HG02852 (cell line): ENCODE measurements around the gene CPSF4.
"Not testable (repeated sequence)": the region's sequence is repeated elsewhere in the genome, so short reads cannot be mapped to it uniquely, and the experiment has no call there.

Source experiments
- ATAC-seq: cut with Tn5 transposase; IDR thresholded peaks from one replicate; pipeline ENCODE4 v1.9.1; 2021; ENCODE audit warnings: mild to moderate bottlenecking, moderate library complexity; ENCODE audit not compliant: unreplicated experiment

Gene CPSF4

GRCh38 chr7:99408379-99409191 lies 30.2 kb upstream of the CPSF4 start, which contains the start of the genes BUD31 and PDAP1:
Gene BUD31 (plus strand): TSS chr7:99408969. CDS start chr7:99411093, 2,124 bp downstream.
Gene PDAP1 (minus strand): TSS chr7:99408597. CDS start chr7:99408548, 49 bp downstream.
- ATAC-seq: peak; percentile 75

DNA sequence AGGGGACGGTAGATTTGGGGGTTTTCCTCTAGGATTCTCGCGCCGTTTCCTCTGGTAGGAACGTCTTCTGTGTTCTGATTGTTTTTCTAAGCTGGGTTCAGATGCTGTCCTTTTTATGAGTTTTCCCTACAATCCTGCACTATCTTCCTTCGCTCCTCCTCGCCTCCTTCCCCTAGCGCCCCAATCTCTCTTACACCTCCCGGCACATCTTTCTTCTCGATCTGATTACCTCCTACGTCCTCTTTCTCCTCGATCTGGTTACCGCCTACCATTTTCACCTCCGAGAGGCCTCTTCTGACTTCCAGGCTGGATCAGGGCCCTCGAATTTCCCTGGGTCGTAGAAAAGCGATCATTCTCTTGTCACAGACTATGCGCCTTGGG lies 29.6 kb upstream of the CPSF4 start:
- peak; percentile 2 for ATAC-seq

DNA sequence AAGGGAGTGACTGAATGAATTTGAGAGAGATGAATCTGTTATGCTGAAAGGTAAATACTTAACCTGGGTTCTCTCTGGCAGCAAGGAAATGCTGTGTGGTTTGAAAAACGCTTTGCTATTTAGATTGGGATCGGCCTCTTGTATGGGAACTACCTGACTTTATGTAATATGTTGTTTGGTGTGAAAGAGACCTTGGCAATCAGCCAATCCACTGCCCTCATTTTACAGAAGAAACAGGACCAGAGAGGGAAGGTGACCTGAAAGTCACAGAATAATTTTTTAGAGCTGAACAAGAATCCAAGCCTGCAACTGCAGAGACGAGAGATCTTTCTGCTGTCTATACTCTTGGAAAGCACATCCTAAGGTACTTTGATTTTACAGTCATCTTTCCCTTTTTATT lies 28.9 kb upstream of the CPSF4 start:
- no peak for ATAC-seq

DNA sequence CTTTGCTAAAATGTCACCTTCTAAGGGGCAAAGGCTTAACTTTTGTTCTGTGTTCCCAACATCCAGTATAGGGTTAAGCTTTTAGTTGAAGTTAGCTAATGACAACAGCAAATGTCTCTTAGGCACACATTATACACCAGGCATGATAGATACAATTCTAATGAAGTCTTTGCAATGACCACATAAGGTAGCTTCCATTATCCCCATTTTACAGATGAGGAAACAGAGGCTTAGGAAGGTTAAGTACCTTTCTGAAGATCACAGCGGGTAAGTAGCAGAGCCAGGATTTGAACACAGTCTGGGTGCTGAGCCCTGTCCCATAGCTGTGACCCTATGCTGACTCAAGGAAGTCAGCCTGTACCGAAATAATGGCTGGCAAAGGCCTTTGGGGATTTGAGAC lies 28.1 kb upstream of the CPSF4 start:
- ATAC-seq: no peak

- ATAC-seq: not testable (repeated sequence)
Measured at GRCh38 chr7:99415513-99416127, 23.1 kb upstream of the CPSF4 start.

GRCh38 chr7:99418260-99418659 lies 20.5 kb upstream of the CPSF4 start:
- ATAC-seq: no peak

DNA sequence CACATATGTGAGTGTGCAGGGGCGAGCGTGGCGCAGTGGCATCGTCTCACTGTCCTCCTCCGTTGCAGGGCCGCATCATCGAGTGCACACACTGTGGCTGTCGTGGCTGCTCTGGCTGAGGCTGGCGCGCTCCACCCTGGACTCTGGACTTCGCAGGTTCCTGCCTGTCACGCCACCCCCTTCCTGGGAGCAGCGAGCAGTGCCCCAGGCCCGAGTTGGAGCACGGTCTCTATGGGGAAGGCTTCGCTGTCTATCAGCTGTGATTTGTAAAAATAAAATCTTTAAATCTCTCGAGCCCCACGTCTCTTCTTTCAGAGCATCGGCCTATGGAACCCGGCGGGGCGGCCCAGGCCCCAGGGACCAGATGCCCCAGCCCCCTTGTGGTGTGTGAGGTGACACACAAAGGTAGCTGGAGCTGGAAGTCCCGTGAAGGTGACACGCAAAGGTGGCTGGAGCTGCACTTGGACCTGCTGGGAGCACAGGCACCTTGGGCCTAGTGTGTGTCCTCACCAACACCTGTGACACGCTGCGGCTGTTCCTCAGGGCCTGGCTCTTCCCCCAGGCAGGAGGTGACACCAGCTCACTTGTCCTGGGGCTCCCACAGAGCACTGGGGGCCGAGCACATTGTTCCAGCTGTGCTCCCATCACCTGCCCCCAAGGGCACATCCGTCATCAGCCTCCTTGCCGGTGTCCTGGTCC lies 19.3 kb upstream of the CPSF4 start:
- no peak for ATAC-seq

DNA sequence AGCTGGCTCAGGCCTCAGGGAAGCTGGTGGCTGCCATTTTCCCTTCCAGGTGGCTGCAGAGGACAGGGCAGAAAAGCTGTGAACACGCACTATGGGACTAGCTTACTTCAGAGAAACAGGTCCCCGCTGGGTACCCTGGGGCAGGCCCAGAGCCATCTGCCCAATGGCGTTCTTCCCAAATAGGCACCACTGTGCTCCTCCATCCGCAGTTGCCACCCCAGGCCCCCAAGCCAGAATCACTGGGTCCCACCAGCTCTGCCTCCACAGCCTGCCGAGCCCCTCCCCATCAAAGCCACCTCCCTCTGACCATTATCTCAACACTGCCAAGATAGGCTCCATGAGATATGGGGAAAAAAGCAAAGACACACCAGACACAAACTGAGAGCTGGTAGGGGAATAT lies 18.5 kb upstream of the CPSF4 start:
- no peak for ATAC-seq

DNA sequence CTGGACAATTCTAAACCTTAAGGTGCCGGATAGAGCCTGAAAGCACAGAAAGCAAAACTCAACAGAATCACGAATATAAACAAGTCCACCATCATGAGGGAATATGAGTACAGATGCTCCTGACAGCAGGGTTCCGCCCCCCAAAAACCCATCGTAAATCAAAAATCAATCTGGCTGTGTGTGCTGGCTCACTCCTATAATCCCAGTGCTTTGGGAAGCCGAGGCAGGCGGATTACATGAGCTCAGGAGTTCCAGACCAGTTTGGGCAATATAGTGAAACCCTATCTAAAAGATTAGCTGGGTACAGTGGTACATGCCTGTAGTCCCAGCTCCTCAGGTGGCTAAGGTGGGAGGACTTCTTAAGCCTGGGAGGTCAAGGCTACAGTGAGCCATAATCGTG lies 17.8 kb upstream of the CPSF4 start:
- no peak for ATAC-seq

- ATAC-seq: no peak
Measured at GRCh38 chr7:99422186-99422585, 16.6 kb upstream of the CPSF4 start.

DNA sequence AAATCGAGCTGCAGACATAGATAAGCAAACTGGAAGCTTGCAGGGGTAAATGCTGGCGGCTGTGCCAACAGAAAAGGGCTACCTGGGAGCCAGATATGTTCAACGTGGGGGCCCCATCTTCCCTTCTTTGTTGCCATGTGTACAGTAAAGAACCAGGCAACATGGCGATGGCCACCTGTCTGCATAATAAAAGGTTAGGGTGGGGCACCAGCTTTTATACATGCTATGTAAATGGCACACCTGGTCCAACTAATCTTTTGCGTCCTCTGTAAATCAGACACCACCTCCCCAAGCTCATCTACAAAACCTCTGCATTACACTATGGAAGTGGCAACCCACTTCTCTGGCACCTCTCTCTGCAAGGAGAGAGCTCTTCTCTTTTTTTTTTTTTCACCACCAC lies 16.1 kb upstream of the CPSF4 start:
- no peak for ATAC-seq

DNA sequence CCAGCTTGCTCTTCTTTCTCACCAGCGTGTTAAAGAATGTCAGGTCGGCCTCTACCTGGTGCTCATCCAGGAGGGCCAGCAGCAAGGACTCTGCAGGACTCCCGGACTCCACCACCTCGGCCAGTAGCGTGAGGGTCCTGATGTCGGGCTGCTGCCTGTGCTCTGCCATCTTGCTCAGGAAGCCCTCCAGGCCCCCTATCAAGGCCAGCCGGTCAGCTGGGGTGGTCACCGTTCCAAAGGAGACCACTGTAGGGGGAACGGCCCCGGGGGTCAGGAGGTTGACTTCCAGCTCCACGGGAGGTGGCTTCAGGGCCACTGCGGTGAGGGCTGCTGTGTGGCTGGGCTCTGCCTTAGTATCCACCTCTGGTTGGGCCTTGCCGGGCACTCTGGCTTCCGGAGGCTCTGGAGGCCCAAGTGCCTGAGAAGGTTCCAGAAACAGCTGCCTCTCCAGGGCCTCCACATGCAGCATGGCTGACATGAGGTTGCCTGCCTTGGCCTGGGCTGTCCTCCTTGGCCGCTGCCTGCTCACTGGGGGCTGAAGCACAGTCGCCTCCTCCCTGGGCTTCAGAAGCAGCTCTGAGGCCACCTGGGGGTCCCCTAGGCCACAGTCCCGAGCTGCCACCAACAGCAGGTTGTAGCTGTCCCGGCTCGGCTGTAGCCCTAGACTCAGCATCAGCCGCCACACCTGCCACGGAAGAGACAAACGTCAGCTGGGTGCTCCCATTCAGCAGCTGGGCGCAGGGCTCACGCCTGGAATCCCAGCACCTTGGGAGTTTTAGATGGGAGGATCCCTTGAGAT lies 13.6 kb upstream of the CPSF4 start:
- ATAC-seq: no peak

DNA sequence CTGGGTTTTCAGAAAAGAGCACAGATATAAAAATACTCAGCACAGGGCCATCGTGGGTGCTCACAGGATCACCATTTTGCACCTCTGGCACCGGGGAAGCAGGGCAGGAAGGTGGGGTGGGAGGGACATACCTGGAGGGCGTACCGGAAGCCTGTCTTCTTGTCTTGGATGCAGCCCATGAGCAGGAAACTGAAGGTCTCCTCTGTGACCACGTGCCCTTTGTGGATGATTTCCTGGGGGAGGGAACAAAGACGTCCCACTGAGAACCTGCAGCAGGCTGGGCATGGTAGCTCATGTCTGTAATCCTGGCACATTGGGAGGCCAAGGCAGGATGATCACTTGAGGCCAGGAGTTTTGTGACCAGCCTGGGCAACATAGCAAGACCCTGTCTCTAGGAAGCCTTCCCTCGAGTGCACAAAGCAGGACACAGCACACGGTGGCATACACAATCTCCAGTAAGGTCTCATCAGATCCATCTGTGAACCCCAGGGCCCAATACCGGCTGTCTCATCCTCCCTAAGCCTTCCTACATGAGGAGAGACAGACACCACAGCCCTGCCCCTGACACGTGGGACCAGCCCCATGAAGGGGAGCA lies 9.7 kb upstream of the CPSF4 start:
- ATAC-seq: no peak

DNA sequence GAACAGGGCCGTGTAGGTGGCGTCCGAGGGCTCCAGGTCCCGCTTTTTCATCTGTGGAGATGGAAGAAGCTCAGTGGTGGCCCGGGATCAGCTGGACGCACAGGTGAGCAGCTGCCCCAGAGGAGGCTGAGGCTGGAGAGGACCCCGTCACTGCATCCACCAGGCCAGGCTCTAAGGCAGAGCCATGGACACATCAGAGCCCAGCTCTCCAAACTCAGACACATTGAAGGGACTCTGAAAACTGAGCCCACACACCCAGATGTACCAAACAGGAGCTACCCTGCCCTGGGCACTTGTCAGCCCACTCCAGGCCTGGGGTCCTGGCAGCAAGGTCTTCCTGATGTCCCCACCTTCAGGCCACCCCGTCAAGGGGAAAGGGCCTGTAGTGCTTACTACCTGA lies 9.0 kb upstream of the CPSF4 start:
- no peak for ATAC-seq

DNA sequence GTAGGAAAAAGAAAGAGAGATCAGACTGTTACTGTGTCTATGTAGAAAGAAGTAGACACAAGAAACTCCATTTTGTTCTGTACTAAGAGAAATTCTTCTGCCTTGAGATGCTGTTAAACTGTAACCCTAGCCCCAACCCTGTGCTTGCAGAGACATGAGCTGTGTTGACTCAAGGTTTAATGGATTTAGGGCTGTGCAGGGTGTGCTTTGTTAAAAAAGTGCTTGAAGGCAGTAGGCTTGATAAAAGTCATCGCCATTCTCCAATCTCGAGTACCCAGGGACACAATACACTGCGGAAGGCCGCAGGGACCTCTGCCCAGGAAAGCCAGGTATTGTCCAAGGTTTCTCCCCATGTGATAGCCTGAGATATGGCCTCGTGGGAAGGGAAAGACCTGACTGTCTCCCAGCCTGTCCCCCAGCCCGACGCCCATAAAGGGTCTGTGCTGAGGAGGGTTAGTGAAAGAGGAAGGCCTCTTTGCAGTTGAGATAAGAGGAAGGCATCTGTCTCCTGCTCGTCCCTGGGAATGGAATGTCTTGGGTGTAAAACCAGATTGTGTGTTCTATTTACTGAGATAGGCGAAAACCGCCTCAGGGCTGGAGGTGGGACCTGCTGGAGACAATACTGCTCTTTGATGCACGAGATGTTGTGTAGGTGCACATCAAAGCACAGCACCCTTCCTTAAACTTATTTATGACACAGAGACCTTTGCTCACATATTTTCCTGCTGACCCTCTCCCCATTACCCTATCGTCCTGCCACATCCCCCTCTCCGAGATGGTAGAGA lies 6.8 kb upstream of the CPSF4 start:
- not testable (repeated sequence) for ATAC-seq

DNA sequence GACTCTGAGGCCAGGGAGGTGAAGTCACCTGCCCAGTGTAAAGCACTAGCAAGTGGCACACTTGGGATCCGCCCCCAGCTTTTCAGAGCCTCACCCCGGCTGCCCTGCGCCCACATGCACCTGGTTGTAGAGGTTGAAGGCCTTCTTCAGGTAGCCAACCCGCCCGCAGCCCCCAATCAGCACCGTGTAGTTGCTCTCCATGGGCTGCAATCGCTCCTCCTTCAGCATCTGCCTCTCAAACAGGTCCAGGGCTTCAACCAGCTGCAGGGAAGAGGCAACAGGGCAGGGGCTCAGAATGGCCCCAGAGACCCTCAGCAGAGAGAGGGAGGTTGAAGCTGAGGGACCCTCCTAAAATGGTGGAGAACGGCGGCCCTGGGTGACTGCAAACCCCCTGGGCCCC lies 5.6 kb upstream of the CPSF4 start:
- no peak for ATAC-seq

DNA sequence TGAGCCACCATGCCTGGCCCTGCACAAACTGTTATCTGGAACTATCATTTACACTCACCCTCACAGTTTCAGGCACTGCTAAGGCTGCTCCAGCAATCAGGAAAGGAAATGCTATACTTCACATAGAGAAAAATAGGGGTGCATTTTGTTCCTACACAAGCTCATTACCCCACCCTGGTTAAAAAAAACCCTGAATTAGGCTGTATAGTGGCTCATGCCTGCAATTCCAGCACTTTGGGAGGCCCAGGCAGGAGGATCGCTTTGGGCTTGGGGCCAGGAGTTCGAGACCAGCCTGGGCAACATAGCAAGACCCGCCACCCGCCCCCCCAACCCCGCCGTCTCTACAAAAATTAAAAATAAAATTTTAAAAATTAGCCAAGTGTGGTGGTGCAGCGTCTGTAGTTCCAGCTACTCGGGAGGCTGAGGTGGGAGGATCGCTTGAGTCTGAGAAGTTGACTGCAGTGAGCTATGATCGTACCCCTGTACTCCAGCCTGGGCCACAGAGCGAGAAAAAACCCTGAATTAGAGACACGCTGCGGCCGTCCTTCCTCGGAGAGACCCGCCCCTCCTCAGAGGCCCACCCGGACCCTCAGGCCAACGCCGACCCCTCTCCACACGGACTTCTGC lies 684 bp upstream of the CPSF4 start:
- ATAC-seq: peak; percentile 17

DNA sequence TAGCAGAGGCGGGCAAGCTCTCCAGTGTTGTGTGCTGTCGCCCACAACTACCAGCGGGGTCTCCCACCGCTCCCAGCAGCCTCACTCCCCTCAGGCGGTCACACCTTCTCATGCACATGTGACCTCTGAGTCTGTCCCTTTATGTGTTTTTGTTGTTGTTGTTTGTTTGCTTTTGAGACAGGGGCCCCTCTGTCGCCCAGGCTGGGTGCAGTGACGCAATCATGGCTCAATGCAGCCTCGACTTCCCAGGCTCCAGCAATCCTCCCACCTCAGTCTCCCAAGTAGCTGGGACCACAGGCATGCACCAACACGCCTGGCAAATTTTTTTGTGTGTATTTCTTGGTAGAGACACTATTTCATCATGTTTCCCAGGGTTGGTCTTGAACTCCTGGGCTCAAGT lies 1.5 kb downstream of the CPSF4 start:
- no peak for ATAC-seq

GRCh38 chr7:99446096-99446495 lies 7.4 kb downstream of the CPSF4 start:
- ATAC-seq: no peak
